Spleen (tissue), 7 donors: Measurements from ENCODE around the gene TCEANC2.

Source experiments
- CTCF ChIP-seq, 11 experiments: fragments of 200-600 bp in 7 of 11; fragments of 450-650 bp in 4 of 11; sonication (generic) in 4 of 11; IDR thresholded peaks in 8 of 11; conservative IDR thresholded peaks in 3 of 11; 1 replicate in 7 of 11; 2 replicates in 4 of 11; pipeline versions ENCODE4 v1.4.0 to v1.8.0; 2016 to 2021; ENCODE audit warnings: antibody characterized with exemption in 11 of 11, inconsistent platforms in 4 of 11, mild to moderate bottlenecking in 1 of 11
- POLR2A ChIP-seq, 3 donors: fragments of 450-650 bp; IDR thresholded peaks; one replicate each; pipeline ENCODE4 v1.5.1; 2017; ENCODE audit warnings: antibody characterized with exemption in 3 of 3, mild to moderate bottlenecking in 1 of 3
- POLR2AphosphoS5 ChIP-seq, 3 donors: sonication (generic); formaldehyde crosslinking; IDR thresholded peaks; one replicate each; pipeline ENCODE4 v1.5.1; 2017; ENCODE audit warnings: antibody characterized with exemption in 3 of 3
- donor health status: DM: no; HTN: no; CAD: no; lungs with moderate emphysema.
- donor health status: DM: no; HTN: no; CAD: no.
- donor health status: DM: no; HTN: no; CAD: no.

GRCh38 chr1:54088385-54088784, 35.0 kb downstream of the TCEANC2 start:
- TF ChIP-seq POLR2A (IDR thresholded peaks at IDR 0.05) (no peak), CTCF (IDR thresholded peaks at IDR 0.05 in 8 of 11, conservative IDR thresholded peaks at IDR 0.05 in 3 of 11) (no peak), POLR2AphosphoS5 (IDR thresholded peaks at IDR 0.05) (no peak)
